Skeletal muscle tissue (tissue), 4 donors: Measurements from ENCODE around the gene MIA2. TPM values are rescaled to one million over a fixed set of nuclear protein-coding genes. Genes with fewer than 3 reads are reported as not detected.
"Not testable (repeated sequence)": the region's sequence is repeated elsewhere in the genome, so short reads cannot be mapped to it uniquely, and the experiment has no call there.

Experiments
- H3K27ac ChIP-seq: one replicate; pipeline ENCODE4 v1.7.0; 2013; ENCODE audit warnings: mild to moderate bottlenecking, low read depth, low read length, inconsistent platforms
- H3K27me3 ChIP-seq, 3 donors: one replicate each; pipeline ENCODE4 v1.7.0; 2013; ENCODE audit warnings: low read length in 3 of 3; ENCODE audit not compliant: control insufficient read depth in 3 of 3, insufficient read depth in 3 of 3
- H3K36me3 ChIP-seq, 3 donors: one replicate each; pipeline ENCODE4 v1.7.0; 2013; ENCODE audit warnings: low read length in 3 of 3; ENCODE audit not compliant: control insufficient read depth in 3 of 3, insufficient read depth in 3 of 3
- H3K4me1 ChIP-seq, 3 donors: one replicate each; pipeline ENCODE4 v1.7.0; 2013; ENCODE audit warnings: low read length in 3 of 3, mild to moderate bottlenecking in 3 of 3; ENCODE audit not compliant: control insufficient read depth in 3 of 3, insufficient read depth in 3 of 3
- H3K4me3 ChIP-seq, 3 donors: one replicate each; pipeline ENCODE4 v1.7.0; 2013; ENCODE audit warnings: low read length in 3 of 3
- H3K9ac ChIP-seq, 3 donors: one replicate each; pipeline ENCODE4 v1.7.0; 2013; ENCODE audit warnings: low read length in 3 of 3, mild to moderate bottlenecking in 3 of 3, moderate library complexity in 2 of 3, low read depth in 1 of 3
- H3K9me3 ChIP-seq, 3 donors: one replicate each; pipeline ENCODE4 v1.7.0; 2013; ENCODE audit warnings: low read length in 3 of 3; ENCODE audit not compliant: control insufficient read depth in 3 of 3
- total RNA-seq: library from RNA; depleted of rRNA; stranded (reverse); fragments of >200 nt; gene quantifications from one replicate; pipeline ENCODE4 v1.2.3, GENCODE V29; 2014
- donor health status: Osteomylitis.

MIA2 gene
- total RNA-seq = 15.7 TPM

DNA sequence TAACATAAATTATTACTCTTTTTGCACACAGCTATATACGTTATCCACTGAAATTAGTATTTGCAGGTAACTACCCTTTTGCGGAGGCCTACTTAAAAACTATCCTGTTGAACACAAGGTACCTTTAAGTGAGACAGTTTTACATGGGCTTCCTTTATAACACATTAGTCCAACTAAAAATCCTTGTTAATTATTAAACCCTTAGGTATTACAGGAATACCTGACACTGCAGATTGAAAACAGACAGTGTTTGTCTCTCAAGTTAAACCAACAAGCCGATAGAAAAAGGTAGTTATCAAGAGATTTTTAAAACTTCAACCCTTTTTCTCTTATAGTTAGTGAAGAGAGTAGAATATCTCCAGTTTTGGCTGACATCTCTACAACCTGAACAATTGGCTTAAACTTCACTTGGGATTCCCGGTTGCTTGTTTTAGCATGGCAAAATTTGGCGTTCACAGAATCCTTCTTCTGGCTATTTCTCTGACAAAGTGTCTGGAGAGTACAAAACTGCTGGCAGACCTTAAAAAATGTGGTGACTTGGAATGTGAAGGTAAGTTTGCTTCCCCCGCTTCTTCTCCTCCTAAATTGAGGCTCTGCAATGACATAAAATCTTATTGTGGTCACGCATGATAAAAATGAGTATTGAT, at the start of gene MIA2:
TSS of gene MIA2 (plus strand) at position 236 of the 647 bp plus-strand sequence. CDS start at position 436, 200 bp downstream.
- H3K4me3 ChIP-seq = no peak within 1 kb of the TSS
- H3K9ac ChIP-seq = peak within 1 kb of the TSS in 2 of 3 donors; percentile 4 to 51
- no peaks in the 10 kb centered on the region for H3K9me3 ChIP-seq
- no peaks in the 10 kb centered on the region for H3K27me3 ChIP-seq
- no peaks in the 10 kb centered on the region for H3K36me3 ChIP-seq
- H3K27ac ChIP-seq = no peak within 1 kb of the TSS
- H3K4me1 ChIP-seq = peaks cover 0 to 5% (median 3%) of the 10 kb centered on the region in 3 donors

DNA sequence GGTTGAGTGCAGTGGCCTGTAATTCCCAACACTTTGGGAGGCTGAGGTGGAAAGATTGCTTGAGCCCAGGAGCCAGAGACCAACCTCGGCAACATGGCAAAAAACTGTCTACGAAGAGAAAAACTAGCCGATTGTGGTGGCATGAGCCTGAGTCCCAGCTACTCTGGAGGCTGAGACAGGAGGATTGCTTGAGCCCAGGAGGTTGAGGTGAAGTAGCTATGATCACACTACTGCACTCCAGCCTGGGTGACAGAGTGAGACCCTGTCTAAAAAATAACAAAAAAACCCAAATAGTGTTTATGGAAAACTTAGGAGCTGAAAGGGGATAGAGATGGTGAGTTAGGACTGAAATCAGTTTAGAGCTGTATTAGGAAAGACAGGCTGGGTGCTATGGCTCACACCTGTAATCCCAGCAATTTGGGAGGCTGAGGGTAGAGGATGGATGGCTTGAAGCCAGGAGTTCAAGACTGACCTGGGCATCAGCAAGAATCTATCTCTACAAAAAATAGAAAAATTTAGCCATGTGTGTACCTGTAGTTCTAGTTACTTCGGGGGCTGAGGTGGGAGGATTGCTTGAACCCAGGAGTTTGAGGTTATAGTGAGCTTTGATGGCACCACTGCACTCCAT, 49.0 kb upstream of the MIA2 start:
- Histone ChIP-seq H3K9ac (no peak overlapping the region), H3K4me3 (no peak overlapping the region), H3K27me3 (no peaks in the 10 kb centered on the region), H3K27ac (no peak overlapping the region), H3K9me3 (no peaks in the 10 kb centered on the region), H3K4me1 (no peaks in the 10 kb centered on the region), H3K36me3 (peaks cover 23 to 44% (median 43%) of the 10 kb centered on the region in 3 donors)

- H3K36me3 ChIP-seq = peaks cover 20 to 37% (median 36%) of the 10 kb centered on the region in 3 donors
- no peak overlapping the region for H3K9ac ChIP-seq
- H3K9me3 ChIP-seq = no peaks in the 10 kb centered on the region
- H3K27me3 ChIP-seq = no peaks in the 10 kb centered on the region
- H3K4me3 ChIP-seq = no peak overlapping the region
- no peak overlapping the region for H3K27ac ChIP-seq
- no peaks in the 10 kb centered on the region for H3K4me1 ChIP-seq
Measured at GRCh38 chr14:39185256-39186049, 48.3 kb upstream of the MIA2 start.

GRCh38 chr14:39186941-39187525, 46.7 kb upstream of the MIA2 start:
- H3K36me3 ChIP-seq = peaks cover 9 to 23% (median 21%) of the 10 kb centered on the region in 3 donors
- H3K9ac ChIP-seq = no peak overlapping the region
- no peaks in the 10 kb centered on the region for H3K27me3 ChIP-seq
- H3K9me3 ChIP-seq = no peaks in the 10 kb centered on the region
- H3K27ac ChIP-seq = no peak overlapping the region
- no peaks in the 10 kb centered on the region for H3K4me1 ChIP-seq
- no peak overlapping the region for H3K4me3 ChIP-seq

DNA sequence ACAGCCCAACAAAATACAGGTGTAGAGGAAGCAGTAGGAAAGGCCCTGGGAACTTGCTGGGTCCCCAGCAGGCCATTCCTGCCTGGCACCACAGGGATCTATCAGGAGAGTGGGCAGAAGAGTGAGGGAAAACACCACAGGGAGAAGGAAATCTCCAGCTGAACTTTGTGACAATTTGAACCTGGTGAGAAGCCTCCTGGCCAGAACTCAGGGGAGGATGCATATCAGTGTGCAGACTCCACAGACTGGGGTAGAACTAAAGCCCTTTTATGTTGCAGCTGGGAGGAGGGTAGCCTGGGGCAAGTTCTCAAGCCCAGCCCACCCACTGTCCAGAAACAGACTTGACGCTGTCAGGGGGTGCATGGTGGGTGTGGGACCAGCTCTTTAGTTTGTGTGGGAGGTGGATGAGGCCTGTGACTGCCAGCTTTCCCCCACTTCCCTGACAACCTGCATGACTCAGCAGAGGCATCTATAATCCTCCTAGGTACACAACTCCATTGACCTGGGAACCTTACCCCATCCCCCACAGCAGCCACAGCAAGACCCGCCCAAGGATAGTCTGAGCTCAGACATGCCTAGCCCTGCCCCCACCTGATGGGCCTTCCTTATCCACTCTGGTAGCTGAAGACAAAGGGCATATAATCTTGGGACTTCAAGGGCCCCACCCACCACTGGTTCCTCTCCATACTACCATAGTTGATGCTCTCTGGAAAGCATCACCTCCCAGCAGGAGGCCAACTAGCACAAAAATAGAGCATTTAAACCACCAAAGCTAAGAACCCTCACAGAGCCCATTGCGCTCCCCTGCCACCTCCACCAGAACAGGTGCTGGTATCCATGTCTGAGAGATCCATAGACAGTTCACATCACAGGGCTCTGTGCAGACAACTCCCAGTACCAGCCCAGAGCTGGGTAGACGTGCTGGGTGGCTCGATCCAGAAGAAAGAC, 29.8 kb upstream of the MIA2 start:
- no peaks in the 10 kb centered on the region for H3K9me3 ChIP-seq
- H3K4me3 ChIP-seq = no peak overlapping the region
- H3K36me3 ChIP-seq = no peaks in the 10 kb centered on the region
- H3K27me3 ChIP-seq = no peaks in the 10 kb centered on the region
- no peak overlapping the region for H3K9ac ChIP-seq
- no peaks in the 10 kb centered on the region for H3K4me1 ChIP-seq
- H3K27ac ChIP-seq = no peak overlapping the region

- not testable (repeated sequence) for H3K9me3 ChIP-seq, H3K4me1 ChIP-seq, H3K36me3 ChIP-seq, H3K4me3 ChIP-seq, H3K9ac ChIP-seq, H3K27ac ChIP-seq, H3K27me3 ChIP-seq
Measured at GRCh38 chr14:39207430-39207829, 26.3 kb upstream of the MIA2 start.

DNA sequence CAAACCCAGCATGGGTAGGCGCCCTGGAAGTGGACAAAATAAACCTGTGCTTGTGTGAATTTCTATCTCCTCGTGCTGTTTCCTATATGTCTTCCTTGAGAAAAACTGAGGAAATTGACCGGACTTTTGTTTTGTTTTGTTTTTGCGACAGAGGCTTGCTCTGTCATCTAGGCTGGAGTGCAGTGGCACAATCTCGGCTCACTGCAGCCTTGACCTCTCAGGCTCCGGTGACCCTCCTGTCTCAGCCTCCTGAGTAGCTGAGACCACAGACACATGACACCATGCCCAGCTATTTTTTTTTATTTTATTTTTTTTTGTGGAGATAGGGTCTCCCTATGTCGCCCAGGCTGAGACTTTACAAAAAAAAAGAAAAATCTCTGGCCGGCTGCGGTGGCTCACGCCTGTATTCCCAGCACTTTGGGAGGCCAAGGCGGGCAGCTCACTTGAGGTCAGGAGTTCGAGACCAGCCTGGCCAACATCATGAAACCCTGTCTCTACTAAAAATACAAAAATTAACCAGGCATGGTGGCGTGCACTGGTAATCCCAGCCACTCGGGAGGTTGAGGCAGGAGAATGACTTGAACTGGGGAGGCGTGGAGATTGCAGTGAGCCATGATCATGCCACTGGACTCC, 22.5 kb upstream of the MIA2 start:
- Histone ChIP-seq H3K4me1 (no peaks in the 10 kb centered on the region), H3K9ac (no peak overlapping the region), H3K27me3 (no peaks in the 10 kb centered on the region), H3K36me3 (no peaks in the 10 kb centered on the region), H3K9me3 (no peaks in the 10 kb centered on the region), H3K27ac (no peak overlapping the region), H3K4me3 (no peak overlapping the region)

GRCh38 chr14:39212034-39212433, 21.7 kb upstream of the MIA2 start:
- Histone ChIP-seq H3K4me1 (no peaks in the 10 kb centered on the region), H3K9ac (no peak overlapping the region), H3K36me3 (no peaks in the 10 kb centered on the region), H3K27ac (no peak overlapping the region), H3K4me3 (no peak overlapping the region), H3K9me3 (no peaks in the 10 kb centered on the region), H3K27me3 (no peaks in the 10 kb centered on the region)

DNA sequence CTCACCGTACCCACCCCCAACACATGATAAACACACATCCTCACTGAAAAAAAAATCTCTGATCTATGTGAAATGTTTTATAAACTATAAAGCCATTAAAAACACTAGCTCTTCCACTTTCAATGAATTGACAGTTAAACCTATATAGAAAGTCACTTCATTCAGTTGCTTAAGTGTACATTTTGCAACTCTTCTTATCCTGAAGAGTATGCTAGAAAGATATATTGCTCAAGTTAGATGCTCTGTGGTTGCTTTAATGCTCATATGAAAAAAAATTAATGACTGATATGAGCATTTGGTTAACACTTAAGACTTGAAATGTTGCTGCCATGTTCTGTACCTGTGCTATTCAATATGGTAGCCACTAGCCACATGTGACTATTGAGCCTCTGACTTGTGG, 21.0 kb upstream of the MIA2 start:
- no peaks in the 10 kb centered on the region for H3K27me3 ChIP-seq
- no peaks in the 10 kb centered on the region for H3K4me1 ChIP-seq
- H3K27ac ChIP-seq = no peak overlapping the region
- no peaks in the 10 kb centered on the region for H3K36me3 ChIP-seq
- no peak overlapping the region for H3K9ac ChIP-seq
- H3K9me3 ChIP-seq = no peaks in the 10 kb centered on the region
- no peak overlapping the region for H3K4me3 ChIP-seq
